NCI-H1436 (cell line): ENCODE measurements around the gene HMMR.
A peak's percentile ranks its signal among the peaks of the same experiment; 100 is the strongest.
"Not testable (repeated sequence)": the region's sequence is repeated elsewhere in the genome, so short reads cannot be mapped to it uniquely, and the experiment has no call there.

ENCODE experiments used
- DNase-seq: peaks from one replicate; lab custom pipeline; 2025; lab: John Stamatoyannopoulos, UW

The HMMR gene

GRCh38 chr5:163460562-163461171, at the start of gene HMMR:
TSS of gene HMMR (plus strand) at chr5:163460632. CDS start at chr5:163460693, 61 bp downstream.
- DNase-seq = peak; percentile 45

DNA sequence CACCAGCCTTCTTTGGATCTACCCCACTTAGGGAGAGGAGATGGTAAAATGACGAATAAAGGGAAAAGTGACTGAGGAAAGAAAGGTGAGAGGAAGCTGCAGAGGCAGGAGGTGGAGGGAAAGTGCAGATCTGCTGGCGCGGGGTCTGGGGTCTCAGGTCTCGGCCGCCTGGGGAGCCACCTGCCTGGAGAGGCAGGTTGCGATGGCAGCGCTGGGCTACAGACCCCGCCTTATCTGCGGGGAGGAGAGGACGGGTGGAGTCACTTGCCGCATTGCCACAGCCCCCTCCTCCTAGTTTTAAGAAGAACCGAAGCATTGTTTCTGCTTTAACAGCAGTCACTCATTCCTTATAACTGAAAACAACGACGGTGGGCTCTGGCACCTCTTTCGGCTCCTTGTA, 44.8 kb upstream of the HMMR start:
- not testable (repeated sequence) for DNase-seq

DNA sequence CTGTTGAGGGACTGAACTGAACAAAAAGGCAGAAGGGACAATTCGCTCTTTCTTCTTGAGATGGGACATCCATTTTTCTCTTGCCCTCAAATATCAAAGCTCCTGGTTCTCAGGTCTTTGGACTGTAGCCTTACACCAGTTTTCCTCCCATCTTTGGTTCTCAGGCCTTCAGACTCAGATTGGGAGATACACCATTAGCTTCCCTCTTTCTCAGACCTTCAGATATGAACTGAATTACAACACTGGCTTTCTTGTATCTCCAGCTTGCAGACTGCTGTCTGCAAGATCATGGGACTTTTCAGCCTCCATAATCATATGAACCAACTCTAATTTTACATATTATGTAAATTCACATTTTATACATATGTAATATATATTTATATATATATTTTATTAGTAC, 35.6 kb upstream of the HMMR start:
- no peak for DNase-seq

DNA sequence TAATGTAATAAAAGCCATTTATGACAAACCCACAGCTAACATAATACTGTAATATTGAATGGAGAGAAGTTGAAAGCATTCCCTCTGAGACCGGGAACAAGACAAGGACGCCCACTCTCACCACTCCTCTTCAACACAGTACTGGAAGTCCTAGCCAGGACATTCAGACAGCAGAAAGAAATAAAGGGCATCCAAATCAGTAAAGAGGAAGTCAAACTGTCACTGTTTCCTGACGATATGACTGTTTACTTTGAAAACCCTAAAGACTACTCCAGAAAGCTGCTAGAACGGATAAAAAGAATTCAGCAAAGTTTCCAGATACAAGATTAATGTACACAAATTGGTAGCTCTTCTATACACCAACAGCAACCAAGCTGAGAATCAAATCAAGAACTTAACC, 34.3 kb upstream of the HMMR start:
- DNase-seq = not testable (repeated sequence)

GRCh38 chr5:163432544-163432943, 27.9 kb upstream of the HMMR start:
- no peak for DNase-seq

DNA sequence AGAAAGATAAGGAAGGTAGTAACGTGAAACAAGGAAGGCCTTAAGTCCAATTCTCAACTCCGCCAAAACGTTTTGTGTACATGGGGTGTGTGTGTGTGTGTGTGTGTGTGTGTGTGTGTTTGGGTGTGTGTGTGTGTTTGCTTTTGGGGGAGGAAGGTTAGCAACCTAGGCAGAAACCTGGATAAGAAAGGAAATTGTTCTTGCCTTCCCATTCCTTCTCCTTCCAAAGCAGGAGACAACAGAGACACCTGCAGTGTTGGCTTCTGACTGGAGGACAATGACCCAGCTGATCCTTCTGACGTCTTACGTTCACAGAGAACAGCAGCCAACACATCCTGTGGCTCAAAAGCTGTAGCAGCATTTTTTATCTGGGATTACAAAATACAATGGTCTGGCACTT, 27.2 kb upstream of the HMMR start:
- no peak for DNase-seq

DNA sequence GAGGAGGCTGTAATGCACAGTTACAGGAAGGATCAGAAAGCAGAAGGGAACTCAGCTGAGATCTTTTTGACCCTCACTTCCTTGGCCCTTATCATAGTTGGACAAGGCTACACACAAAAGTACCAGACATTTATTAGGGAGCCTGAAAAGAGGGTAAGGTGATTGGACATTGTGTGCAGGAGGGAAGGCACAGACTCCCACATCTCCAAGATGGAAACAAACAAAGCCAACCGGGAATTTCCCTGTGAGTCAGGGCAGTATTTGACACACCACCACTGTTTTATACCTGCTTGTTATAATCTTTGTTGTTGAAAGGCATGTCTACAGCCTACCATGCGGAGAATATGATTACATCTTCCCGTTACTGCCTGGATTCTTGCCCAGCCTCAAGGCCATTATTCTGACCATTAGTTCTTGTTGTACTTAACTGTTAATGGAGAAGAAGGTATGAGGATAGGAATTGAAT, 26.0 kb upstream of the HMMR start:
- no peak for DNase-seq

DNA sequence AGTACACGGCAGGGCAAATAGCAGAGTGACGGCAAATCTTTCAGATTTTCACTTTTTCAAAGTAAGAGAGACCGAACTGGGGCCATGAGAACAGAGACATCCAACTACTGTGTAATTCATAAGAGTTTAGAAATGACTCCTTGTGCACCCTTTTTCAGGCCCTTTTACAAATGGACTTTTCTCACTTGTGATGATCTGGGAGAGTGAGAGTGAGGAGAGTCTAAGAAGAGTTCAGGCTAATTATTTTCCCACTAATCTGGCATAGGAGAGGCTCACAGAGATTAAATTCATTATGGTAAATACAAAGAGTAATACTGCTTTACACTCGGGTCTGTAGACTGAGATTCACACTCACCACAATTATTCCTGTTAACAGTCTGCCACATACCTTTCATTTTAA, 23.9 kb upstream of the HMMR start:
- no peak for DNase-seq

GRCh38 chr5:163437011-163437308, 23.5 kb upstream of the HMMR start:
- no peak for DNase-seq

GRCh38 chr5:163437309-163438182, 22.9 kb upstream of the HMMR start, which contains the start of gene CCNG1:
TSS of gene CCNG1 (plus strand) at chr5:163437595. CDS start at chr5:163439257, 1,662 bp downstream.
- peak; percentile 93 for DNase-seq

- no peak for DNase-seq
Measured at GRCh38 chr5:163439092-163439425, 21.4 kb upstream of the HMMR start.

GRCh38 chr5:163440954-163441353, 19.5 kb upstream of the HMMR start:
- no peak for DNase-seq

DNA sequence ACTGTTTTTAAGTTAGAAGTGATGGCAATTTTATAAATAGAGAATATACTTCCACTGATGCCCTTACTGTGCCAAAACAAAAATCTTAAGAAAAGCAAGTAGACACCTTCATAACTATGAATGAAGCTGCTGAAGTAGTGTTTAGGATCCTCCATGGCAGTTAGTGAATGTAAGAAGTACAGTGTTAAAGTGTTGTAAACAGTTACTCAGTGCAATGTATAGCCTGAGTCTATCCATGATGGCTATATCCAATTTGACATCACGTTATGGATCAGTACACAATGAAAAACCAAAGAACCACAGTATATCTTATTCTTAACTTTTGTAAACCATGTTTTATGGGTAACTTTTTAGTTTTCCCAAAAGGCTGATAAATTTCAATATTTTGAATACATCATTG, 15.9 kb upstream of the HMMR start:
- no peak for DNase-seq

DNA sequence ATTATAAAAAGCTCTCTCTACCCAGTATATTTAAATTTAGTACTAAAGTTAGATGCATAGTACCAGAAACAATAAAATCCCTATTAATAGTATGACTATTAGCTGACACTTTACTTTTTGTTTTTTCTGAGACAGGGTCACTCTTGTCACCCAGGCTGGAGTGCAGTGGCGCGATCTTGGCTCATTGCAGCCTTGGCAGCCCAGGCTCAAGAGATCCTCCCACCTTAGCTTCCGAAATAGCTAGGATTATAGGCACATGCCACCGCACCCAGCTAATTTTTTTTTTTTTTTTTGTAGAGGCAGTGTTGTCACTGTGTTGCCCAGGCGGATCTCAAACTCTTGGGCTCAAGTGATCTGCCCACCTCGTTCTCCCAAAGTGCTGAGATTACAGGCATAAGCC, 15.1 kb upstream of the HMMR start:
- DNase-seq = no peak

DNA sequence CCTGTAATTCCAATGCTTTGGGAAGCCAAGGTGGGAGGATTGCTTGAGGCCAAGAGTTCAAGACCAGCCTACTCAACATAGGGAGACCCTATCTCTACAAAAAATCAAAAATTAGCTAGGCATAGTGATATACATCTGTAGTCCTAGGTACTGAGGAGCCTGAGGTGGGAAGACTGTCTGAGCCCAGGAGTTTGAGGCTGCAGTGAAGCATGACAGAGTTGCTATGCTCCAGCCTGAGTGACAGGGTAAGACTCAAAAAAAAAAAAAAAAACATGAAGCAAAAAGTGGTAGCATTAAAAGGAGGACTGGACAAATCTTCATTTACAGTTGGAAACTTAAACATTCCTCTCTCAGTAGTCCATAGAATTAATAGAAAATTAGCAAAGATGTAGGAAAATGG, 13.2 kb upstream of the HMMR start:
- no peak for DNase-seq

DNA sequence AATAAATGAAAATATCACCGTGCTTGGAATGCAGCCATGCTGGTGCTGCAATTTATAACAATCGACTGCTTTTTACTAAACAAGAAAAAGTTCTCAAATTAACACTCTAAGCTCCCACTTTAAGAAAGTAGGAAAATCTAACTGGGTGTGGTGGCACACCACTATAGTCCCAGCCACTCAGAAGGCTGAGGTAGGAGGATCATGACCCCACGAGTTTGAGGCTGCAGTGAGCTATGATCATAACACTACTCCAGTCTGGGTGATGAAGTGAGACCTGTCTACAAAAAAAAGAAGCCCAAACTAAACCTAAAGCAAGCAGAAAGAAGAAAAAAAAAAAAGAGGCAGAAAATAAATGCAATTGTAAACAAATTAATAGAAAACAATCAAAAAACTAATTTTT, 12.6 kb upstream of the HMMR start:
- no peak for DNase-seq

GRCh38 chr5:163448491-163448890, 11.9 kb upstream of the HMMR start:
- DNase-seq = no peak

DNA sequence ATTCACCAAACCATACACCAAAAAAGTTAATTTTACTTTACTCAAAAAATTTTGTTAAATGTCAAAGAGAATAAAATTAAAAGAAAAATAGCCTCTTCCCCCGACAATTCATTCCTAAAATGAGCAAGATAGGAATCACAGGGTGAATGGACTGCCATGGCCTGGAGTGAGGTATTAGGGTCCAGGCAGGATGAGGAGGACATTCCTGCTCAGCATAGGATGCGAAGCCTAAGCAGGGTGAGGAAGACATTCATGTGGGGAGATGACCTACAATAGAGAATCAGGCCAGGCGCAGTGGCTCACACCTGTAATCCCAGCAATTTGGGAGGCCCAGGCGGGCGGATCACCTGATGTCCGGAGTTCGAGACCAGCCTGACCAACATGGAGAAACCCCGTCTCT, 8.9 kb upstream of the HMMR start:
- DNase-seq = no peak

GRCh38 chr5:163453705-163454104, 6.7 kb upstream of the HMMR start:
- DNase-seq = no peak

DNA sequence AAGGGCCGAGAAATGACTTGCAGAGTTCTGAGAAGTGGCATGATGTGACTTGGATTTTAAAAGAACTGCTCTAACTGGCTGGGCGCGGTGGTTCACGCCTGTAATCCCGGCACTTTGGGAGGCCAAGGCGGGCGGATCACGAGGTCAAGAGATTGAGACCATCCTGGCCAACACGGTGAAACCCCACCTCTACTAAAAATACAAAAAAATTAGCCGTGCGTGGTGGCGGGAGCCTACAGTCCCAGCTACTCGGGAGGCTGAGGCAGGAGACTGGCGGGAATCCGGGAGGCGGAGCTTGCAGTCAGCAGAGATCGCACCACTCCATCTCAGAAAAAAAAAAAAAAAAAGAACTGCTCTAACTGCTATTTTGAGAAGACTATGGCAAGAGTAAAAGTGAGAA, 5.0 kb upstream of the HMMR start:
- not testable (repeated sequence) for DNase-seq

- no peak for DNase-seq
Measured at GRCh38 chr5:163456029-163456589, 4.3 kb upstream of the HMMR start.

- DNase-seq = no peak
Measured at GRCh38 chr5:163456840-163457239, 3.6 kb upstream of the HMMR start.

GRCh38 chr5:163458778-163459385, 1.6 kb upstream of the HMMR start:
- no peak for DNase-seq
